ENCODE measurements around the gene CTNND2. TPM values are rescaled to one million over a fixed set of nuclear protein-coding genes. Genes with fewer than 3 reads are reported as not detected.

The CTNND2 gene
- total RNA-seq, 1 experiment from 2014 or later = 7.0 TPM

DNA sequence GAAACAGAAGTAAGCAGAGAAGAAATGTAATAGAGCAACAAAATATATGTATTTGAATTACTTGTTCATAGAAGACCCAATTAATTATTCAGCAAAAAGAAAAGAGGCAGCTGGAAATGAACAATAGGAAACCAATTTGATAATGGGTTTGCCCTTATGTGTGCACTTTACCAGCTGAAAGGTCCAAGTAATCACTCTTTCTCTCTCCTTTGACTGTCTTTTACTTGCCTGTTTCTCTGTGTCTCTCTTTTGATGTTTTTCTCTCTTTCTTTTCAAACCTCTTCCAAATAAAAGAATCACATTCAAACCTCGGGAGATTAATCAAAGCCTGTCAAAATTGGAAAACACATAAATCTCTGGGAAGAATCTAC is 51.5 kb downstream of the CTNND2 start:
- Mint-ChIP-seq H3K4me3 (no peak overlapping the region), H3K4me1 (no peaks in the 10 kb centered on the region), H3K27me3 (ENCODE audit: low read depth) (no peaks in the 10 kb centered on the region), H3K36me3 (ENCODE audit: insufficient read depth in 1 of 3, low read depth in 3 of 3) (no peaks in the 10 kb centered on the region), H3K27ac (no peak overlapping the region), H3K9me3 (no peaks in the 10 kb centered on the region)
- Histone ChIP-seq H4K5ac (ENCODE audit: insufficient read length, low read depth, low read length) (no peak overlapping the region), H4K91ac (ENCODE audit: insufficient read length, low read depth, low read length) (no peak overlapping the region), H3K9ac (ENCODE audit: extremely low read depth, insufficient read length, low read length) (no peak overlapping the region), H3K79me1 (ENCODE audit: insufficient read depth, low read depth, low read length, poor library complexity, severe bottlenecking) (no peaks in the 10 kb centered on the region), H3T11ph (ENCODE audit: low read length) (no peak overlapping the region), H3K27ac (ENCODE audit: insufficient read length, low read depth, low read length) (no peak overlapping the region), H3K27me3 (ENCODE audit: insufficient read depth, low read length) (no peaks in the 10 kb centered on the region), H3K23ac (ENCODE audit: insufficient read length, low read depth, low read length) (no peak overlapping the region), H3K9me3 (ENCODE audit: control insufficient read depth, low read depth, low read length) (no peaks in the 10 kb centered on the region), H3K4ac (ENCODE audit: low read depth, low read length) (no peak overlapping the region), H3K23me2 (ENCODE audit: insufficient read length, low read depth, low read length, poor library complexity, severe bottlenecking) (no peaks in the 10 kb centered on the region), H2AK5ac (ENCODE audit: insufficient read length, low read length) (no peak overlapping the region), H2BK15ac (ENCODE audit: low read depth, low read length) (no peak overlapping the region), H3K79me2 (ENCODE audit: insufficient read depth, low read length) (no peaks in the 10 kb centered on the region), H2BK20ac (ENCODE audit: low read depth, low read length, poor library complexity, severe bottlenecking) (no peak overlapping the region), H2AFZ (ENCODE audit: low read length) (no peak overlapping the region), H4K20me1 (ENCODE audit: control insufficient read depth, insufficient read depth, insufficient read length) (no peaks in the 10 kb centered on the region), H2BK5ac (ENCODE audit: insufficient read length, low read length) (no peak overlapping the region), H3K4me2 (ENCODE audit: insufficient read depth, insufficient read length, low read length) (no peak overlapping the region), H2BK12ac (ENCODE audit: insufficient read length, low read depth, low read length) (no peak overlapping the region), H3K4me1 (ENCODE audit: insufficient read depth, low read length) (peaks cover 3% of the 10 kb centered on the region; the same call in 1 of the 2 replicates), H3K18ac (ENCODE audit: insufficient read length, low read depth, low read length) (no peak overlapping the region), H3K56ac (ENCODE audit: insufficient read length, low read depth, low read length) (no peak overlapping the region), H2BK120ac (ENCODE audit: low read depth, low read length, poor library complexity, severe bottlenecking) (no peak overlapping the region), H4K8ac (replicated peaks; ENCODE audit: insufficient read length, low read depth, low read length) (no peak overlapping the region), H3K14ac (ENCODE audit: insufficient read depth, low read length) (no peak overlapping the region)
- no CpG with 5 or more reads among the region's 1 CpG for WGBS (ENCODE audit: extremely low coverage, insufficient read length, low lambda C conversion rate)
- no peak for TF ChIP-seq CTCF (conservative IDR thresholded peaks at IDR 0.05)
- no peak for DNase-seq
